Naive thymus-derived CD4-positive, alpha-beta T cell (primary cell): ENCODE results near the gene ULK1. TPM values are rescaled to one million over a fixed set of nuclear protein-coding genes. Genes with fewer than 3 reads are reported as not detected.

Experiments
- ATAC-seq: fragments of 150-1000 bp; cut with Tn5 transposase; 2 replicates; pipeline ENCODE4 v1.10.0; 2021; ENCODE audit warnings: mild to moderate bottlenecking, moderate library complexity
- CTCF ChIA-PET: fragments of 350-600 bp; sonication (Branson Sonifier 250); formaldehyde crosslinking; loops from one replicate; lab custom pipeline; 2021; ENCODE audit warnings: antibody characterized with exemption; lab: Charles Lee
- POLR2A ChIA-PET: fragments of 350-600 bp; sonication (Branson Sonifier 250); formaldehyde crosslinking; loops from one replicate; lab custom pipeline; 2021; ENCODE audit warnings: antibody characterized with exemption, inconsistent platforms; lab: Charles Lee
- DNase-seq, 9 donors: peaks; one replicate each; pipeline versions ENCODE4 v3.0.0 to v3.0.0-alpha.2; 2020 to 2022; ENCODE audit warnings: mixed read lengths in 1 of 9
- H3K27ac ChIP-seq: one replicate; pipeline ENCODE4 v1.7.0; 2013; ENCODE audit warnings: mild to moderate bottlenecking, low read depth, low read length, moderate library complexity
- H3K27me3 ChIP-seq, 2 donors: one replicate each; pipeline ENCODE4 v1.7.0; 2013; ENCODE audit warnings: low read length in 2 of 2, mild to moderate bottlenecking in 2 of 2, moderate library complexity in 2 of 2; ENCODE audit not compliant: control insufficient read depth in 2 of 2, insufficient read depth in 2 of 2
- H3K36me3 ChIP-seq, 3 experiments: 1 replicate in 2 of 3; 2 replicates in 1 of 3; pipeline ENCODE4 v1.7.0; 2013; ENCODE audit warnings: low read length in 3 of 3, mild to moderate bottlenecking in 3 of 3, moderate library complexity in 1 of 3; ENCODE audit not compliant: insufficient read depth in 3 of 3, control insufficient read depth in 2 of 3
- H3K4me1 ChIP-seq, 2 donors: one replicate each; pipeline ENCODE4 v1.7.0; 2013; ENCODE audit warnings: low read length in 2 of 2, mild to moderate bottlenecking in 2 of 2, moderate library complexity in 1 of 2; ENCODE audit not compliant: control insufficient read depth in 2 of 2, insufficient read depth in 2 of 2
- H3K4me3 ChIP-seq: 2 replicates; pipeline ENCODE4 v1.7.0; 2013; ENCODE audit warnings: mild to moderate bottlenecking, low read length
- H3K9me3 ChIP-seq, 3 experiments: 1 replicate in 2 of 3; 2 replicates in 1 of 3; pipeline ENCODE4 v1.7.0; 2013; ENCODE audit warnings: low read length in 3 of 3; ENCODE audit not compliant: control insufficient read depth in 2 of 3
- H3K27ac Mint-ChIP-seq, 9 donors: one replicate each; pipeline ENCODE4 v1.8.0; 2020 to 2022; ENCODE audit warnings: mixed read lengths in 9 of 9, mild to moderate bottlenecking in 8 of 9, moderate library complexity in 5 of 9, inconsistent platforms in 2 of 9
- H3K27me3 Mint-ChIP-seq, 5 donors: one replicate each; pipeline ENCODE4 v1.8.0; 2021 to 2022; ENCODE audit warnings: mixed read lengths in 5 of 5, mild to moderate bottlenecking in 1 of 5
- H3K36me3 Mint-ChIP-seq, 5 donors: one replicate each; pipeline ENCODE4 v1.8.0; 2020 to 2022; ENCODE audit warnings: mixed read lengths in 5 of 5, mild to moderate bottlenecking in 3 of 5, inconsistent platforms in 1 of 5
- H3K4me1 Mint-ChIP-seq, 7 donors: one replicate each; pipeline ENCODE4 v1.8.0; 2020 to 2022; ENCODE audit warnings: mixed read lengths in 7 of 7, mild to moderate bottlenecking in 3 of 7, inconsistent platforms in 1 of 7
- H3K4me3 Mint-ChIP-seq, 10 donors: one replicate each; pipeline ENCODE4 v1.8.0; 2020 to 2022; ENCODE audit warnings: mild to moderate bottlenecking in 10 of 10, mixed read lengths in 10 of 10, moderate library complexity in 6 of 10, inconsistent platforms in 2 of 10
- H3K9me3 Mint-ChIP-seq, 11 donors: one replicate each; pipeline ENCODE4 v1.8.0; 2020 to 2022; ENCODE audit warnings: mixed read lengths in 11 of 11, mild to moderate bottlenecking in 4 of 11, inconsistent platforms in 1 of 11, moderate library complexity in 1 of 11
- intact Hi-C, 2 donors: fragments of 100-400 bp; cut with micrococcal nuclease; formaldehyde crosslinking; loops; one replicate each; pipeline ENCODE4 v1.15.1; 2023
- polyA plus RNA-seq, 2 donors: library from polyadenylated mRNA; unstranded; fragments of 300-500 nt; fragmentation: Illumina TruSeq; gene quantifications; one replicate each; pipeline ENCODE4 v1.2.3, GENCODE V29; 2021
- total RNA-seq, 6 experiments: library from RNA in 5 of 6; stranded (reverse) in 5 of 6; gene quantifications; 1 replicate in 5 of 6; 2 replicates in 1 of 6; pipeline ENCODE4 v1.2.3 and lab custom pipeline; 2021 to 2026

The ULK1 gene
- total and polyA plus RNA-seq, 7 experiments from 2014 or later = 0.28 to 109 (median 36.3) TPM

DNA sequence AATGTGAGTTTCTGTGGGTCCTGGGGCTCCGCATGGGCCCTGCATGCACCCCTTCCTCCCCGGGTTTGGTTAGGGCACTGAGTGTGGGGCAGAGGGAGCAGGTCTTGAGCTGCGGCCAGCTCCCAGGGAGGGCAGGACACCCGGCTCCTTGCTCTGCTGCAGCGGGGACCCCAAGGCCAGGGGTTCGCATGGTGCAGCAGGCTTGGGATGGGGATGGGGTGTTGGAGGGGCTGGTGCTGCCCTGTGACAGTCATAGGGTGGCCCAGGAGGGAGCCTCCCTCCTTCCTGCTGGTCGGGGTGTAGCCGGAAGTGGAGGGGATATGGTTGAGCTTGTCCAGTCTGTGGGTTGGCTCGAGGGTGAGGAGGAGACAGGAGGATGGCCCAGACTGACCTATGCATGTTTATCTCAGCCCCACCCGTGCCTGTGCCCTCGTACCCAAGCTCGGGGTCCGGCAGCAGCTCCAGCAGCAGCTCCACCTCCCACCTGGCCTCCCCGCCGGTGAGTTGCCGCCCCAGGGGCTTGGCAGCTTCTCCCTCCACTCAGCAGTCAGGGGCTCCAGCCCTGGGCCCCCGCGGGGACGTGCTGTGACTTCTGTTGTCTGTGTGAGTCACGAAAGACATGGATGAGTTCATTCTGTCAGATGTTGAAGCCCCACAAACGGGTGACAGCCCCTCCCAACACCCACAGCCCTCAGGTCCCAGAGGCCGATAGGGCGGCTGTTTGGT is 16.0 kb downstream of the ULK1 start:
- Histone ChIP-seq H3K4me1 (no peaks in the 10 kb centered on the region), H3K27me3 (no peaks in the 10 kb centered on the region), H3K36me3 (peaks cover 0 to 76% (median 0%) of the 10 kb centered on the region in 3 experiments), H3K27ac (no peak overlapping the region), H3K4me3 (no peak overlapping the region), H3K9me3 (no peaks in the 10 kb centered on the region)
- intact Hi-C loops = no loop called here
- peaks cover 0 to 4% (median 3%) of the 10 kb centered on the region in 7 donors for H3K4me1 Mint-ChIP-seq
- peaks cover 0 to 3% (median 0%) of the 10 kb centered on the region in 5 donors for H3K36me3 Mint-ChIP-seq
- ChIA-PET CTCF (no interaction called here), POLR2A (no interaction called here)
- ATAC-seq (no peak), DNase-seq (no peak)
- no peaks in the 10 kb centered on the region for H3K27me3 Mint-ChIP-seq
- H3K9me3 Mint-ChIP-seq = no peaks in the 10 kb centered on the region
- no peak overlapping the region for H3K4me3 Mint-ChIP-seq
- H3K27ac Mint-ChIP-seq = no peak overlapping the region

DNA sequence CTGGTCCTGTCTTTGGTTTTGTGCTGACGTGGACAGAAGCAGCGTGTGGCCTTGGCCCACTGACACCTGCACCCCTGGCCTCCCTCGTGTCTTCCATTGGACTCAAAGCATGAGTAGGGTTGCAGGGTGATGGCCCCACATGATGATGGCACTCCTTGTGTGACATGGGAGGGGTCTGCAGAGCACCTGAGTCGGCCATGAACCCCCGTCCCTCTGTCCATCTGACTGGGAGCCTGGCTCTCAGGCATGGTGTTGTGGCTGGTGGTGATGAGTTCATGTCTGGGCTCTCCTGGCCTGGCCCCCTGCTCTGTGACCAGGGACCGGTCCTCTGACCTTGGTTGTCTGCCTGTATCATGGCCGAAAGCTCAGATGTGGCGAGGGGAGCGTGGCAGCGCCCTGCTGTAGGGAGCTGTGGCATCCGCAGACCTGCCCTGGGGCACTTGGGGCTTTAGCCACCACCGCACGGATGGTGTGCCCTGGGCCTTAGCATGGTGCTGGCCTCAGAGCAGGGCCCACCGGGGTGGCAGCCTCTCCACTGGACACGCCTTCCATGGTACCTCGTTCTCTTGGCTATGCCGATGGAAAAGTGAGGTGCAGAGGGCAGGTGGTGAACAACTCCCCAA is 16.7 kb downstream of the ULK1 start:
- Histone ChIP-seq H3K9me3 (no peaks in the 10 kb centered on the region), H3K27ac (no peak overlapping the region), H3K4me1 (no peaks in the 10 kb centered on the region), H3K27me3 (no peaks in the 10 kb centered on the region), H3K4me3 (no peak overlapping the region), H3K36me3 (peaks cover 0 to 82% (median 0%) of the 10 kb centered on the region in 3 experiments)
- ChIA-PET POLR2A (no interaction called here), CTCF (no interaction called here)
- no peaks in the 10 kb centered on the region for H3K27me3 Mint-ChIP-seq
- no peak overlapping the region for H3K27ac Mint-ChIP-seq
- H3K4me3 Mint-ChIP-seq = no peak overlapping the region
- ATAC-seq (no peak), DNase-seq (no peak)
- H3K4me1 Mint-ChIP-seq = no peaks in the 10 kb centered on the region
- peaks cover 0 to 3% (median 0%) of the 10 kb centered on the region in 5 donors for H3K36me3 Mint-ChIP-seq
- intact Hi-C loops = no loop called here
- no peaks in the 10 kb centered on the region for H3K9me3 Mint-ChIP-seq

DNA sequence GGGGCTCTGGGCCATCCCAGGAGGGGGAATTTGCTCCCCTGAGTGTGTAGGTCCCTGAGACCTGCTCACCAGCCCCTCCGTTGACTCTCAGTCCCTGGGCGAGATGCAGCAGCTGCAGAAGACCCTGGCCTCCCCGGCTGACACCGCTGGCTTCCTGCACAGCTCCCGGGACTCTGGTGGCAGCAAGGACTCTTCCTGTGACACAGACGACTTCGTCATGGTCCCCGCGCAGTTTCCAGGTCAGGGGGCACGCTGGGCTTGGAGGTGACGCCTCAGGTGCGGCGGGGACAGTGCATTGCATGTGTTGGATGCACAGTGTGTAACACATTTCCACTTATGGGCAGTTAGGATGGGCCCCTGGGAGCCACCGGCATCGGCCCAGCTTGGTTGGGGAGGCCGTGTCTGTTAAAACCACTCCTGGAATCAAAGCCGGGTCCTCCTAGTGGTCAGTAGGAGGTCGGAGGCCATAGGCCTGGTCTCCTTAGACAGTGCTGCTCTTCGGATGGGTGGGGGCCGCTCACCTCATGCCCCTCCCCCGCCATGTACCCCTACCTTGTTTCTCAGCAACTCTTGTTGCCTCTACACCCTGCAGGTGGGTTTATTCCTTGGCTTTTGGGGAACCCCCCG is 17.5 kb downstream of the ULK1 start:
- Histone ChIP-seq H3K9me3 (no peaks in the 10 kb centered on the region), H3K36me3 (peaks cover 0 to 83% (median 0%) of the 10 kb centered on the region in 3 experiments), H3K4me3 (no peak overlapping the region), H3K4me1 (no peaks in the 10 kb centered on the region), H3K27me3 (no peaks in the 10 kb centered on the region), H3K27ac (no peak overlapping the region)
- intact Hi-C loops = no loop called here
- Mint-ChIP-seq H3K4me3 (no peak overlapping the region), H3K27ac (no peak overlapping the region), H3K4me1 (no peaks in the 10 kb centered on the region), H3K36me3 (peaks cover 0 to 3% (median 0%) of the 10 kb centered on the region in 5 donors), H3K27me3 (no peaks in the 10 kb centered on the region), H3K9me3 (no peaks in the 10 kb centered on the region)
- ATAC-seq = no peak
- CTCF ChIA-PET = no interaction called here
- POLR2A ChIA-PET = no interaction called here
- no peak for DNase-seq

DNA sequence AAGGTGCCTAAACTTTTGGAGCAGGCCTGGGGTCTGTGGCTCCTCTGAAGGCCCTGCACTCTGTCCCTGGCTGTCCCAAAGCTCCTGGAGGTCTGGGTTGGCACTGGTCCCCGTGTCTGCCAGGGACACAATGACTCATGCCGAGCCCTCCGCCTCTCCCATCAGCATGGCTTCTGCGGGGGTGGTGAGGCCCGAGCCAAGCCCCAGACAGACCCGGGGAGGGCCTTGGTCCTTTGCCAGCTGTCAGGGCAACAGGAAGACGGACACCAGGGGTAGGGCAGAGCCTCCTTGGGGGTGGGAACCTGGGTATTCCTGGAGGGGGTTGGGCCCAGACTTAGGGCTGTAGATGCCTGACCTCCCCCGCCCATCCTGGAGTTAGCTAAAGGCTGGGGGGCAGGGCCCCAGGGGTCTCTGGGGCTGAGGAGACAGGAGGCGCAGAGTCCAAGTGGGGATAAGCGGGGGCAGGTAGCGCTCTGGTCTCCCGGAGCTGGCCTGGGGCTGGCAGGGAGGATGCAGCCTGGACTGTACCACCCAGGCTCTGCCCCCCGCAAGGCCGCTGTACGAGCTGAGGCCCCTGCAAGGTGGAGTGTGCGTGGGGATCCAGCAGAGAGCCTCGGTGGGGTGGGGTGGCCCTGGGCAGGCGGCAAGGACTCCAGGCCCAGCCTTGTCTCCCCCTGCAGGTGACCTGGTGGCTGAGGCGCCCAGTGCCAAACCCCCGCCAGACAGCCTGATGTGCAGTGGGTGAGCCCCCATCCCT is 18.3 kb downstream of the ULK1 start:
- Histone ChIP-seq H3K4me1 (no peaks in the 10 kb centered on the region), H3K27ac (no peak overlapping the region), H3K4me3 (no peak overlapping the region), H3K27me3 (no peaks in the 10 kb centered on the region), H3K36me3 (peaks cover 0 to 87% (median 0%) of the 10 kb centered on the region in 3 experiments), H3K9me3 (no peaks in the 10 kb centered on the region)
- peak overlapping the region in 1 of 9 donors; percentile 58 for H3K27ac Mint-ChIP-seq
- H3K36me3 Mint-ChIP-seq = peaks cover 0 to 3% (median 0%) of the 10 kb centered on the region in 5 donors
- H3K4me3 Mint-ChIP-seq = no peak overlapping the region
- ChIA-PET POLR2A (no interaction called here), CTCF (no interaction called here)
- DNase-seq = no peak
- ATAC-seq = no peak
- no peaks in the 10 kb centered on the region for H3K4me1 Mint-ChIP-seq
- intact Hi-C loops = no loop called here
- H3K27me3 Mint-ChIP-seq = no peaks in the 10 kb centered on the region
- no peaks in the 10 kb centered on the region for H3K9me3 Mint-ChIP-seq

DNA sequence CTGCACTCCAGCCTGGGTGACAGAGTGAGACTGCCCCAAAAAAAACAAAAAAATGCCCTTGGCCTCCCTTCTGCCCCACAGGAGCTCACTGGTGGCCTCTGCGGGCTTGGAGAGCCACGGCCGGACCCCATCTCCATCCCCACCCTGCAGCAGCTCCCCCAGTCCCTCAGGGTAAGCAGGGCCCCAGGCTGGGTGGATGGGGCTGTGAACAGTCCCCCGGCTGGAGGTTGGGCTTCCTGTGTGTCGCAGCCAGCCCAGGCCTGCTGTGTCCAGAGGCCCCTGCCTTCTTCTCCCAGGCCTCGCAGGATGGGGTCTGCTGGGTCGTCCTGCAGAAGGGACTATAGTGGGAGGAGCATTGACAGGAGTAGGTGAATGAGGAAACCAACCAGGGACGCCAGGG is 19.2 kb downstream of the ULK1 start:
- Mint-ChIP-seq H3K4me1 (no peaks in the 10 kb centered on the region), H3K27me3 (no peaks in the 10 kb centered on the region), H3K36me3 (peaks cover 0 to 3% (median 0%) of the 10 kb centered on the region in 5 donors), H3K4me3 (no peak overlapping the region), H3K9me3 (no peaks in the 10 kb centered on the region), H3K27ac (no peak overlapping the region)
- Histone ChIP-seq H3K4me1 (no peaks in the 10 kb centered on the region), H3K36me3 (peaks cover 0 to 89% (median 0%) of the 10 kb centered on the region in 3 experiments), H3K9me3 (no peaks in the 10 kb centered on the region), H3K4me3 (no peak overlapping the region), H3K27me3 (no peaks in the 10 kb centered on the region), H3K27ac (no peak overlapping the region)
- DNase-seq (no peak), ATAC-seq (no peak)
- intact Hi-C loops = no loop called here
- ChIA-PET CTCF (no interaction called here), POLR2A (no interaction called here)

DNA sequence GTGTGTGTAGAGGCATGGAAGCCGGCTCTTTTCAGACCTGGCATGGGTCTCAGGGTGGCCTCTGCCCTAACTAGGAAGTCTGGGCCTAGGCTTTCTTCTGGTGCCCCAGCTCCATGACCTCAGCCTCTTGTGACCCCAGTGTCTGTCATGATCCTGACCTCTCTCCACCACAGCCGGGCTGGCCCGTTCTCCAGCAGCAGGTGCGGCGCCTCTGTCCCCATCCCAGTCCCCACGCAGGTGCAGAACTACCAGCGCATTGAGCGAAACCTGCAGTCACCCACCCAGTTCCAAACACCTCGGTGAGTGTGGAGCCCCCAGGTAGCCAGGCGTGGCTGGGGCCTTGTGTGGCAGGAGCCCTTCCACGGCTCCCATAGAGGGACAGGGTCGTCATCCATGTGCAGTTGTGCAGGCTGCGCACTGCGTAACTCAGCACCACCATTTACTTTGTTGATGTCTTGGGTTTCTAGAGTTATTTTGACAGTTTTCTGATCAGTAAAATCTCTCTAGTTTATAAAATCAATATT is 19.8 kb downstream of the ULK1 start:
- Histone ChIP-seq H3K4me1 (no peaks in the 10 kb centered on the region), H3K9me3 (no peaks in the 10 kb centered on the region), H3K27ac (no peak overlapping the region), H3K27me3 (no peaks in the 10 kb centered on the region), H3K4me3 (no peak overlapping the region), H3K36me3 (peaks cover 0 to 90% (median 0%) of the 10 kb centered on the region in 3 experiments)
- no peak overlapping the region for H3K4me3 Mint-ChIP-seq
- H3K9me3 Mint-ChIP-seq = no peaks in the 10 kb centered on the region
- intact Hi-C loops = no loop called here
- H3K36me3 Mint-ChIP-seq = peaks cover 0 to 3% (median 0%) of the 10 kb centered on the region in 5 donors
- no peak for DNase-seq
- no peaks in the 10 kb centered on the region for H3K27me3 Mint-ChIP-seq
- ChIA-PET CTCF (no interaction called here), POLR2A (no interaction called here)
- no peak for ATAC-seq
- no peak overlapping the region for H3K27ac Mint-ChIP-seq
- no peaks in the 10 kb centered on the region for H3K4me1 Mint-ChIP-seq
